Measurements from ENCODE around the gene CGB2. TPM values are rescaled to one million over a fixed set of nuclear protein-coding genes. Genes with fewer than 3 reads are reported as not detected.

Gene CGB2
- total and polyA plus RNA-seq, 2 of the 4 experiments (the other 2 are of a cell fraction): not detected

- ATAC-seq (ENCODE audit: low read depth) (peak; percentile 67), DNase-seq (peak; percentile 83)
- Histone ChIP-seq H3K9me3 (ENCODE audit: control insufficient read depth, insufficient read depth, low read length) (no peaks in the 10 kb centered on the region), H4K91ac (ENCODE audit: insufficient read depth, low read depth, low read length) (peak overlapping the region; percentile 91), H4K20me1 (ENCODE audit: insufficient read depth, low read length) (peaks cover 22% of the 10 kb centered on the region), H3K4ac (ENCODE audit: low read depth, low read length) (peak overlapping the region; percentile 93), H3K4me1 (ENCODE audit: control insufficient read depth, insufficient read depth, low read length) (peaks cover 12% of the 10 kb centered on the region), H3K18ac (ENCODE audit: low read depth, low read length) (no peak overlapping the region), H4K5ac (ENCODE audit: low read depth, low read length) (peak overlapping the region; percentile 41; the same call in 1 of the 2 replicates), H2AFZ (replicated peaks; ENCODE audit: low read length, poor library complexity) (peak overlapping the region; percentile 88), H3K23ac (ENCODE audit: low read depth, low read length) (peak overlapping the region; percentile 94), H3K9ac (ENCODE audit: low read depth, low read length) (peak overlapping the region; percentile 92), H2BK20ac (ENCODE audit: low read depth, low read length) (no peak overlapping the region), H3K27me3 (ENCODE audit: control insufficient read depth, insufficient read depth, low read length) (no peaks in the 10 kb centered on the region), H4K8ac (ENCODE audit: low read depth in 2 of 2, low read length in 2 of 2) (peak overlapping the region; percentile 48 to 70), H3K4me3 (ENCODE audit: insufficient read depth, low read depth, low read length) (peak overlapping the region; percentile 78), H2AK9ac (replicated peaks; ENCODE audit: low read depth, low read length, poor library complexity) (peak overlapping the region; percentile 94), H3K27ac (ENCODE audit: insufficient read depth, low read length) (peak overlapping the region; percentile 85), H3K56ac (ENCODE audit: extremely low read depth, insufficient read depth, low read length) (peak overlapping the region; percentile 63), H3K79me1 (ENCODE audit: low read depth in 1 of 2, low read length in 2 of 2) (peaks cover 21 to 72% of the 10 kb centered on the region in 2 experiments), H2BK15ac (ENCODE audit: low read depth, low read length) (0 out of 3 replicates have a peak overlapping the region, but pooled peaks have one; percentile 12), H3K4me2 (ENCODE audit: low read depth, low read length) (peak overlapping the region; percentile 89), H2BK120ac (ENCODE audit: low read depth, low read length) (peak overlapping the region; percentile 45; the same call in 1 of the 2 replicates), H3K36me3 (ENCODE audit: control insufficient read depth, insufficient read depth, low read length) (peaks cover 21% of the 10 kb centered on the region), H3K14ac (replicated peaks; ENCODE audit: low read depth, low read length) (peak overlapping the region; percentile 93), H2AK5ac (ENCODE audit: low read depth, low read length) (peak overlapping the region; percentile 93), H3K9me1 (ENCODE audit: insufficient read depth, low read length) (0 out of 2 replicates have a peak, but pooled peaks cover 3% of the 10 kb centered on the region), H2BK5ac (ENCODE audit: low read depth, low read length, poor library complexity, severe bottlenecking) (peak overlapping the region; percentile 77)
- ChIA-PET POLR2A (ENCODE audit: unreplicated experiment) (interaction anchor here (0.6 to 1.1 kb wide), 2 partner anchors 25 to 136 kb away, joined by 3 to 8 read pairs; no protein-coding TSS in a partner anchor), CTCF (interaction anchor here (0.6 to 1.9 kb wide), 3 partner anchors 13 to 156 kb away, joined by 3 to 5 read pairs (median 5); partner anchors contain the start of gene HSD17B14)
- intact Hi-C loops (cut with micrococcal nuclease): loop anchor here (5.0 to 10.0 kb wide), 3 partner anchors 65 to 213 kb away; partner anchors contain the start of genes CGB7 and KCNA7
- in situ Hi-C loops (cut with MboI; ENCODE audit: low sequenced_read_pairs): no loop called here
- no TSS peak for BruUV-seq (replicated peaks)
- 0% methylated on average over 4 of the region's 8 CpGs; no CpG with 5 or more reads in 1 of the 2 experiments for WGBS, 2 experiments (ENCODE audit: extremely low coverage in 2 of 2, insufficient read length in 1 of 2)
- dilution Hi-C loops (cut with HindIII; ENCODE audit: low sequenced_read_pairs, unreplicated experiment): no loop called here
- TF ChIP-seq MAZ (IDR thresholded peaks at IDR 0.05; ENCODE audit: borderline replicate concordance, low read depth, low read length): peak; percentile 61; the same call in 1 of the 2 replicates
- no peak for TF ChIP-seq FOS (IDR thresholded peaks at IDR 0.05; ENCODE audit: low read depth, low read length)
- TF ChIP-seq POLR2A (IDR thresholded peaks at IDR 0.05; ENCODE audit: low read depth, low read length): peak; percentile 64; the same call in 1 of the 2 replicates
- peak; percentile 64; the same call in 1 of the 2 replicates for TF ChIP-seq MXI1 (IDR thresholded peaks at IDR 0.05; ENCODE audit: borderline replicate concordance, low read depth, low read length)
Measured at GRCh38 chr19:48991873-48992580, 39.7 kb upstream of the CGB2 start.

Data from IMR-90 (cell line).